ENCODE results near the gene LPIN1.

DNA sequence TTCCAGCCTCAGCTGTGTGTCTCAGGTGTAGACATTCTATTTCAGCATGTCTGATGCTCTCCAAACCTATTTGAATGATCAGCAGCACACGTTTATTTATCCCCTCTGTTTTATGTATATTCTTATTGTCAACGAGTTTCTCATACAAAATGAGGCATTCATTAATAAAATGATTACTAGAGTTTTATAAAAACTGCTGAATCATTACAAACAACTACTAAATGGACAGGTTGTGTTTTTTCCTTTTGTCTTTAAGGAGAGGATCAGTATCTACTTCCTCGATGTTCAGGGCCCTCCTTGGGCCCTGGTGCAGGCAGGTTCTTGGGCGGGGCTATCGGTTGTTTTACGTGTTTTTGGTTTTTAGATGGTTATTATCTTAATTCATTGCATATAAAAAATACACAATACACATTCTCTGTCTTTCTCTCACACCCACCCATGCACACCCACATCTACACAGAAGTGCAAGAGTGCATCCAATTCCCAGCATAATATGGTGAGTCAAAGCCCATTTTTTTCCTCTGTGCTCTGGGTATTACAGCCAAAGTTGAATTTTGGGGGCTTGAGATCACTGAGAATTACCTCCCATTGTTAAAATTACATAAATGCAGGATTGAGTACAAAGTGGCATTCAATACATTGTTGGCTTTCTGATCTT, 24.2 kb downstream of the LPIN1 start:
- TF ChIP-seq, protein P1, sequence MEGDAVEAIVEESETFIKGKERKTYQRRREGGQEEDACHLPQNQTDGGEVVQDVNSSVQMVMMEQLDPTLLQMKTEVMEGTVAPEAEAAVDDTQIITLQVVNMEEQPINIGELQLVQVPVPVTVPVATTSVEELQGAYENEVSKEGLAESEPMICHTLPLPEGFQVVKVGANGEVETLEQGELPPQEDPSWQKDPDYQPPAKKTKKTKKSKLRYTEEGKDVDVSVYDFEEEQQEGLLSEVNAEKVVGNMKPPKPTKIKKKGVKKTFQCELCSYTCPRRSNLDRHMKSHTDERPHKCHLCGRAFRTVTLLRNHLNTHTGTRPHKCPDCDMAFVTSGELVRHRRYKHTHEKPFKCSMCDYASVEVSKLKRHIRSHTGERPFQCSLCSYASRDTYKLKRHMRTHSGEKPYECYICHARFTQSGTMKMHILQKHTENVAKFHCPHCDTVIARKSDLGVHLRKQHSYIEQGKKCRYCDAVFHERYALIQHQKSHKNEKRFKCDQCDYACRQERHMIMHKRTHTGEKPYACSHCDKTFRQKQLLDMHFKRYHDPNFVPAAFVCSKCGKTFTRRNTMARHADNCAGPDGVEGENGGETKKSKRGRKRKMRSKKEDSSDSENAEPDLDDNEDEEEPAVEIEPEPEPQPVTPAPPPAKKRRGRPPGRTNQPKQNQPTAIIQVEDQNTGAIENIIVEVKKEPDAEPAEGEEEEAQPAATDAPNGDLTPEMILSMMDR (conservative IDR thresholded peaks at IDR 0.05 in 1 of 2, IDR thresholded peaks at IDR 0.05 in 1 of 2; ENCODE audit: extremely low read depth in 1 of 2, insufficient read depth in 1 of 2, low read depth in 1 of 2, low read length in 2 of 2): no peak
- TF ChIP-seq EZH2 (IDR thresholded peaks at IDR 0.05; ENCODE audit: borderline replicate concordance, low read length): no peak

Data from mammary epithelial cell (primary cell).